Right atrium auricular region (tissue), 2 donors: Measurements from ENCODE around the gene ADORA1. TPM values are rescaled to one million over a fixed set of nuclear protein-coding genes. Genes with fewer than 3 reads are reported as not detected.

ENCODE experiments used
- DNase-seq: peaks from one replicate; pipeline ENCODE4 v3.0.0-alpha.2; 2019; ENCODE audit warnings: low spot score
- H3K27ac ChIP-seq, 2 donors: fragments of 200-600 bp; sonication (generic); 1 replicate in 1 of 2; 2 replicates in 1 of 2; pipeline ENCODE4 v1.5.1; 2016 to 2019
- H3K27me3 ChIP-seq, 2 donors: fragments of 200-600 bp; sonication (generic); one replicate each; pipeline versions ENCODE4 v1.5.1 to v1.6.0; 2017 to 2019
- H3K36me3 ChIP-seq: fragments of 200-600 bp; sonication (generic); one replicate; pipeline ENCODE4 v1.5.1; 2016
- H3K4me1 ChIP-seq, 2 donors: fragments of 200-600 bp; sonication (generic); one replicate each; pipeline versions ENCODE4 v1.5.1 to v1.6.0; 2017 to 2019
- H3K4me3 ChIP-seq, 2 donors: fragments of 200-600 bp; sonication (generic); 1 replicate in 1 of 2; 2 replicates in 1 of 2; pipeline ENCODE4 v1.5.1; 2017 to 2019; ENCODE audit warnings: mild to moderate bottlenecking in 1 of 2, moderate library complexity in 1 of 2
- H3K9me3 ChIP-seq, 2 donors: fragments of 200-600 bp; sonication (generic); one replicate each; pipeline ENCODE4 v1.5.1; 2019
- total RNA-seq, 2 donors: library from RNA; depleted of rRNA; stranded (reverse); fragments of >200 nt; gene quantifications; one replicate each; pipeline ENCODE4 v1.1.0, GENCODE V29; 2016
- TF ChIP-seq, protein P1 (sequence below), 2 donors: fragments of 200-600 bp; sonication (generic); IDR thresholded peaks; one replicate each; pipeline ENCODE4 v1.5.1; 2019; ENCODE audit warnings: antibody characterized with exemption in 2 of 2

Gene ADORA1
- total RNA-seq, 2 donors from 2014 or later, result 9.4 to 15.1 TPM

DNA sequence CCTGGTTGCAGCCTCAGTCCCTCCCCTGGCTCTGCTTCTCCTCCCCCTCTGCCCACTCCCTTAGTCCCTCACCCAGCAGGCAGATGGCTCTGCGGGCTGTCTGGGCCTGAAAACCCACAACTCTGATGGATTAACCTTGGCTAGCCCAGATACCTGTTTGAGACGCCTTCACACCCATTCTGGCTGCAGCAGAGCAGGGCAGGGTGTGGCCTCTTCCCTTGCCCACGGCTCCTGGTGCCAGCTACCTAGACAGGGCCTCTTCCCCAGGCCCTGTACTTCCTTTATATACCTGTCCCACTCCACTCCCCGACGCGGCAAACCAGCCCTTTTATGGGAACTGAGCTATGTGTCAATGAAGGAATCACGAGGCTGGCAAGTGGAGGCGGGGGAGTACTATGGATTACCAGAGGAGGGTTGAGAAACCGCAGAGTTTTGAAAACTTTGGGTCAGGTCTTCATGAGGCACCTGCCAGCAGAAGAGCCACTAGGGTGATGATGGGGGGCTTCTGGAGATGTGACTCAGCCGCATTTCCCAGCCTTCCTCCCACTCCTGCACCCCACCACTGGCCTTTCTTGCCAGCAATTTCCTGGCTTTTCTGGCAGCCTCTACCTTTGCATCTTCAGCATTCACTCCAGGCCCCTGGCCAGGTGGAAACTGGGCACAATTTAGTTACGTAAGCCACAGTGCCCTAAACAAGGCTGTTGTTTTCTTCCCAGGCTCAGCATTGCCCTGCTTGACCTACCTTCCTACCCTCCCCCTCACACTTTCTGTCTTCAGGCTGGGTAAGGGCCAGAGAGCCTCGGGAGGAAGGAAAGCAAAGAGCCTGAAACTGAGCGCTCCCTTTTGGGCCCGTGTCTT, 59.1 kb downstream of the ADORA1 start, which contains the start of gene CHI3L1:
TSS of gene CHI3L1 (minus strand) at position 259 of the 858 bp plus-strand sequence. CDS start at position 178, 81 bp downstream.
- H3K4me3 ChIP-seq, result no peak within 1 kb of the TSS
- no peak for DNase-seq
- TF ChIP-seq, protein P1, sequence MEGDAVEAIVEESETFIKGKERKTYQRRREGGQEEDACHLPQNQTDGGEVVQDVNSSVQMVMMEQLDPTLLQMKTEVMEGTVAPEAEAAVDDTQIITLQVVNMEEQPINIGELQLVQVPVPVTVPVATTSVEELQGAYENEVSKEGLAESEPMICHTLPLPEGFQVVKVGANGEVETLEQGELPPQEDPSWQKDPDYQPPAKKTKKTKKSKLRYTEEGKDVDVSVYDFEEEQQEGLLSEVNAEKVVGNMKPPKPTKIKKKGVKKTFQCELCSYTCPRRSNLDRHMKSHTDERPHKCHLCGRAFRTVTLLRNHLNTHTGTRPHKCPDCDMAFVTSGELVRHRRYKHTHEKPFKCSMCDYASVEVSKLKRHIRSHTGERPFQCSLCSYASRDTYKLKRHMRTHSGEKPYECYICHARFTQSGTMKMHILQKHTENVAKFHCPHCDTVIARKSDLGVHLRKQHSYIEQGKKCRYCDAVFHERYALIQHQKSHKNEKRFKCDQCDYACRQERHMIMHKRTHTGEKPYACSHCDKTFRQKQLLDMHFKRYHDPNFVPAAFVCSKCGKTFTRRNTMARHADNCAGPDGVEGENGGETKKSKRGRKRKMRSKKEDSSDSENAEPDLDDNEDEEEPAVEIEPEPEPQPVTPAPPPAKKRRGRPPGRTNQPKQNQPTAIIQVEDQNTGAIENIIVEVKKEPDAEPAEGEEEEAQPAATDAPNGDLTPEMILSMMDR (IDR thresholded peaks at IDR 0.05), result no peak
- H3K27me3 ChIP-seq, result no peaks in the 10 kb centered on the region
- peaks cover 0 to 7% of the 10 kb centered on the region in 2 donors for H3K4me1 ChIP-seq
- H3K9me3 ChIP-seq, result no peaks in the 10 kb centered on the region
- no peak within 1 kb of the TSS for H3K27ac ChIP-seq
- H3K36me3 ChIP-seq, result no peaks in the 10 kb centered on the region

DNA sequence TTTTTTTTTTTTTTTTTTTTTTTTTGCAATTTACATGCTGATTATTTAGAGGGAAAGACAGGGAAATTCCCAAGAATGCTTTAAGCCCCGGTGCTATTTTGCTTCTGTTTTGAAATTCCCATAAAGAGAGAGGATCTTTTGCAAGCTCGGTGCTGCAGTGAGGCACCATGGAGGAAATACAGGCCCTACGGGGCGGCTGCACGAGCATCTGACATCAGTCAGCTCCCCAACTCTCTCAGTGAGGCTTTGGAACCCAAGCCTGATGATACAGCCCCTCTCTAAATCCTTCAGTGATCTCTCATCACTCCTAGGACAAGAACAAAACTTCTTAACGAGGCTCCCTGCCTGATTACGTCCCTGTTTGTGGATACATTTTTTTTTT, 59.8 kb downstream of the ADORA1 start:
- H3K4me1 ChIP-seq, result peaks cover 0 to 7% of the 10 kb centered on the region in 2 donors
- H3K9me3 ChIP-seq, result no peaks in the 10 kb centered on the region
- H3K36me3 ChIP-seq, result no peaks in the 10 kb centered on the region
- no peaks in the 10 kb centered on the region for H3K27me3 ChIP-seq
- H3K4me3 ChIP-seq, result no peak overlapping the region
- TF ChIP-seq, protein P1 (IDR thresholded peaks at IDR 0.05), result no peak
- no peak overlapping the region for H3K27ac ChIP-seq
- no peak for DNase-seq

GRCh38 chr1:203187689-203188264, 60.3 kb downstream of the ADORA1 start:
- no peak overlapping the region for H3K27ac ChIP-seq
- no peak for DNase-seq
- no peaks in the 10 kb centered on the region for H3K9me3 ChIP-seq
- peaks cover 0 to 7% of the 10 kb centered on the region in 2 donors for H3K4me1 ChIP-seq
- TF ChIP-seq, protein P1 (IDR thresholded peaks at IDR 0.05), result no peak
- no peaks in the 10 kb centered on the region for H3K27me3 ChIP-seq
- no peaks in the 10 kb centered on the region for H3K36me3 ChIP-seq
- H3K4me3 ChIP-seq, result no peak overlapping the region

DNA sequence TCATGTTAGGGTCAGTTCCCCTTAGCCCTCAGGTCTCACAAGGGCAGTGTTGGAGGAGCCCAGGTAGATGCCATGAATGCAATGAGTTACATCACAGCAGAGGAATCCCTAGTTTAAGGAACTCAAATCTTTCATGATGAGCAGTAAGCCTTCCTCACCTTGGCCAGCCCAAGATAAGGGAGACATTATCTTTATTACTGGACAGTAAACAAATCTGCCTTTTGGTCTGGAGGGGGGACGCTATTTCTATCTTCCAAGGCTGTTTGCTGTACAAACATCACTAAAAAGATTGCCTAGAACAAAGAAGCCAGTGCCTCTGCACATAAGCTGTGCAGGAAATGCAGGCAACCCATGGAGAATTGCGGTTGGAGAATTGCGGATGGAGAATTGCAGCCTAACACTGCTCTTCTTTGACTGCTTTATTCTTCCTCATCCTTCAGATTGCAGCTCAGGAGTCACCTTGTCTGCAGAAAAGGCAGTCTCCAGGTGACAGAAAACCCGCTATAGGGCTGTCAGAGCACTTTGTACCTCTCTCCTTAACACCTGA, 61.2 kb downstream of the ADORA1 start:
- H3K4me1 ChIP-seq, result peaks cover 0 to 7% of the 10 kb centered on the region in 2 donors
- H3K27me3 ChIP-seq, result no peaks in the 10 kb centered on the region
- no peak overlapping the region for H3K4me3 ChIP-seq
- TF ChIP-seq, protein P1 (IDR thresholded peaks at IDR 0.05), result no peak
- H3K27ac ChIP-seq, result no peak overlapping the region
- no peaks in the 10 kb centered on the region for H3K36me3 ChIP-seq
- no peak for DNase-seq
- H3K9me3 ChIP-seq, result no peaks in the 10 kb centered on the region

GRCh38 chr1:203189951-203190352, 62.4 kb downstream of the ADORA1 start:
- Histone ChIP-seq H3K4me1 (peaks cover 0 to 7% of the 10 kb centered on the region in 2 donors), H3K4me3 (no peak overlapping the region), H3K9me3 (no peaks in the 10 kb centered on the region), H3K27ac (no peak overlapping the region), H3K27me3 (no peaks in the 10 kb centered on the region), H3K36me3 (no peaks in the 10 kb centered on the region)
- no peak for DNase-seq
- TF ChIP-seq, protein P1 (IDR thresholded peaks at IDR 0.05), result no peak
